ENCODE results near the gene LMAN2L. TPM values are rescaled to one million over a fixed set of nuclear protein-coding genes. Genes with fewer than 3 reads are reported as not detected.

Gene LMAN2L
- total RNA-seq, 1 experiment from 2014 or later, result 52.5 TPM

DNA sequence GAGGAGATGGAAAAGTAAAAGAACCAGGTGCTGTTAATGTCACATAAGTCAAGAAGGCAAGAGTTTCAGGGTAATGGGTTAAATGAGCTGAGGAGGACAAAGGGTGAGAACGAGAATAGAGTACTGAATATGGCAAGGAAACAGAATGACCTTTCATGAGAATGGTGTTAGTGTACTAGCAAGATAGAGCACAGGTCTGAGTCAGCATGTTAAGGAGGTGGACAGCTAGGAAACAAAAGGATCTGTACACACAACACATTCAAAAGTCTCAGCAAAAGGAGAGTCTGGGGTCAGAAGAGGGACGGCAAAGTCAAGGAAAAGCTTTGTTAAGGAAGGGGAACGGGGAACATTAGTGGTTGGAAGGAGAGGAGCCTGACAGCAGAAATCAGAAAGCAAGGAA is 28.9 kb downstream of the LMAN2L start:
- Histone ChIP-seq H3K27ac (no peak overlapping the region), H3K36me3 (peaks cover 68% of the 10 kb centered on the region), H3K27me3 (replicated peaks) (no peaks in the 10 kb centered on the region), H3K9me3 (replicated peaks) (no peaks in the 10 kb centered on the region), H3K4me1 (replicated peaks) (no peaks in the 10 kb centered on the region), H3K4me3 (no peak overlapping the region)
- no peak for DNase-seq (ENCODE audit: low read depth in 1 of 2, low spot score in 2 of 2)

DNA sequence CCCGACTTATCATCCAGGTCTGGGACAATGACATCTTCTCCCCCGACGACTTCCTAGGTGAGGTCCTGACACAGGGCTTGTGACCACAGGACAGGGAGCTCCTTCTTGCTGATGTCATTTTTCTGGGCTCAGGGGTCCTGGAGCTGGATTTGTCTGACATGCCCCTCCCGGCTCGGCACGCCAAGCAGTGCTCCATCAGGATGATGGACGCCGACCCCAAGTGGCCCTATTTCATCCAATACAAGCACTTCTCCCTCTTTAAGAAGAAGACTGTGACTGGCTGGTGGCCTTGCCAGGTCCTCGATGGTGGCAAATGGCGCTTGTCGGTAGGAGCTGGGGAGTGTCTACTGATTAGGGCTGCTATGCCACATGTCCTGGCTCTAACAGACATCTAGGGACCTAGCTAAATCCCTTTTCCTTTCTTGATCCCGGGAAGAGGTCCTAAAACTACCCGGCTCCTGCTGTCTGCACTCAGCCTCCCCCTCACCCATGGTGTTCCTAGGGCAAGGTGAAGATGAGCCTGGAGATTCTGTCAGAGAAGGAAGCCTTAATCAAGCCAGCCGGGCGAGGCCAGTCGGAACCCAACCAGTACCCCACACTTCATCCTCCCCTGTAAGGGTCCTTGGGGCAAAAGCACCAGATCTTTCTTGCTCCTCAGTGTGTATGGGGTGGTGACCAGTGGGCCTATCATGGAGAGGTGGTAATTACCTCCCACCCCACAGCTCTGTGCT is 36.7 kb downstream of the LMAN2L start:
- no peak for DNase-seq (ENCODE audit: low read depth in 1 of 2, low spot score in 2 of 2)

DNA sequence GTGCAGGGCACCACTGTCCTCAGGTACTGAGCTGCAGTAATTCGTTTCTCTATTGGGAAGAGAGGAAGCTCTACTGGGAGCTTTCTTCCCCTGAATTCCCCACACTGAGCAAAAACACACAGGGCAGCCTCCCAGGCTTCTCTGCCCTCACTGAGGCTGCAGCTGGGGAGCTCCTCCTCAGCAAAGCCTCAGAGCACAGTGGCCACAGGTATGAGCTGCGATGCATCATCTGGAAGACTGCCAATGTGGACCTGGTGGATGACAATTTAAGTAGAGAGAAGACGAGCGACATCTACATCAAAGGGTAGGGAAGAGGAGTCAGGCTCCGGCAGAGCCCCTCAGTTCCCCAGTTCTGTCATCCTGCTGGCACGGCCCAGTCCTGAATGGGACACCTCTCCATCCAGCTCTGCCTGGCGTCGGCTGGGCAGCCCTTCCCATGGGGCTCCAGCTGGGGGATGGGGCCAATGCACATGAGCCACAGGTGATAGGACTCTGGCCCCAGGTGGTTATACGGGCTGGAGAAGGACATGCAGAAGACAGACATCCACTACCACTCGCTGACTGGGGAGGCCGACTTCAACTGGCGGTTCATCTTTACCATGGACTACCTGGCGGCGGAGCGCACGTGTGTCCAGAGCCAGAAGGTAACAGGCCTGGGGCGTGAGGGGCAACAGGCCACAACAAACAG is 37.6 kb downstream of the LMAN2L start:
- Histone ChIP-seq H3K27ac (no peak overlapping the region), H3K4me3 (no peak overlapping the region), H3K9me3 (replicated peaks) (no peaks in the 10 kb centered on the region), H3K27me3 (replicated peaks) (no peaks in the 10 kb centered on the region), H3K36me3 (peaks cover 38% of the 10 kb centered on the region), H3K4me1 (replicated peaks) (no peaks in the 10 kb centered on the region)
- DNase-seq (ENCODE audit: low read depth in 1 of 2, low spot score in 2 of 2), result no peak

More for the DNA sequence above, 36.7 kb downstream of the LMAN2L start:
- Histone ChIP-seq H3K4me3 (no peak overlapping the region), H3K27me3 (replicated peaks) (no peaks in the 10 kb centered on the region), H3K27ac (no peak overlapping the region), H3K4me1 (replicated peaks) (no peaks in the 10 kb centered on the region), H3K9me3 (replicated peaks) (no peaks in the 10 kb centered on the region), H3K36me3 (peaks cover 47% of the 10 kb centered on the region)

DNA sequence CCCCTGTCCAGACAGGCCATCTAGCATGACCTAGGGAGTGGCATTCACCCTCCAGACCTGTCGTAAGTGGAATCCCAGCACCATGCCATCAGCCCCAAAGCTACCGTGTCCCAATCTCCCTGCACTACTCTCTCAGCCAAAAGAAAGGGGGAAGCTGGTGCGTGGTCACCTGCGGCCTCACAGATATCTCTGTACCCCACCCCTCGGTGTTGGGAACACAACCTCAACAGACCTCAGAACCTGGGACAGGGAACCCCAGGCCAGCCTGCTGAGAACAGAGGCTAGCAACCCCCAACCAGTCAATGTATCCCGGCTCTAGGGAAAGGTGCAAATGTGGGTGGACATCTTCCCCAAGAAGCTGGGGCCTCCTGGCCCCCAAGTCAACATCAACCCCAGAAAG is 38.2 kb downstream of the LMAN2L start:
- Histone ChIP-seq H3K4me1 (replicated peaks) (no peaks in the 10 kb centered on the region), H3K9me3 (replicated peaks) (no peaks in the 10 kb centered on the region), H3K27ac (no peak overlapping the region), H3K27me3 (replicated peaks) (no peaks in the 10 kb centered on the region), H3K36me3 (peaks cover 32% of the 10 kb centered on the region), H3K4me3 (no peak overlapping the region)
- DNase-seq (ENCODE audit: low read depth in 1 of 2, low spot score in 2 of 2), result no peak

DNA sequence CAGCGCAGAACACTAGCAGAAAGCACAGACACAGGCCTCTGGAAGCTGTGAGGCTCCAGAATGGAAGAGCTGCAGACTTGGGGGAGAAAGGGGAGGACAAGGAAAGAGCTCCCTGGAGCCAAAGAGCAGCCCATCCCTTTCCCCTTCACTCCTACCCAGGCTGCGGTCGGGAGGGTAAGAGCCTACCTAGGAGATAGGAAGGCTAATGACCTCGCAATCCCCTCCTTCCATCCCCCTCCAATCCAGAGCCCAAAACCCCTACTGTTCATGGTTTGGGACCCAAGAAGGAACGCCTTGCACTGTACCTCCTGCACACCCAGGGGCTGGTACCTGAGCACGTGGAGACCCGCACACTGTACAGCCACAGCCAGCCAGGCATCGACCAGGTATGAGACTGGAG is 39.8 kb downstream of the LMAN2L start:
- H3K36me3 ChIP-seq, result peaks cover 19% of the 10 kb centered on the region; the same call in 1 of the 2 replicates
- H3K4me1 ChIP-seq (replicated peaks), result no peaks in the 10 kb centered on the region
- no peak overlapping the region for H3K4me3 ChIP-seq
- DNase-seq (ENCODE audit: low read depth in 1 of 2, low spot score in 2 of 2), result no peak
- no peaks in the 10 kb centered on the region for H3K27me3 ChIP-seq (replicated peaks)
- no peak overlapping the region for H3K27ac ChIP-seq
- no peaks in the 10 kb centered on the region for H3K9me3 ChIP-seq (replicated peaks)

DNA sequence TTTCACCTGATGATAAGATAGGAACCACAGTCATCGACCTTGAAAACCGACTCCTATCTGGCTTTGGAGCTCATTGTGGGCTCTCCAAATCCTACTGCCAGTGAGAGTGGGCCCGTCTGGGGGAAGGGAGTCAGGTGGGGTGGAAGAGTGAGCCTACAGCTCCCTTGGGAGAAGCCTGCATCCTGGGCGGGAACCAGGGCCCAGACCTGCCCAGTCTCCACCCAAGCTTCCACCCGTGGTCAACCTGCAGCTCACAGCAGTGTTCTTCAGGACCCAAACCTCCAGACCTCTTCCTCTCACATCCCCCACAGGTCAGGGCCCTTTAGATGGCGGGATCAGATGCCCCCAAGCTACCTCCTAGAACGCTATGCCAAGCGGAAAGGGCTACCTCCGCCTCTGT is 40.2 kb downstream of the LMAN2L start:
- DNase-seq (ENCODE audit: low read depth in 1 of 2, low spot score in 2 of 2), result no peak
- Histone ChIP-seq H3K27me3 (replicated peaks) (no peaks in the 10 kb centered on the region), H3K27ac (no peak overlapping the region), H3K36me3 (peaks cover 15% of the 10 kb centered on the region; the same call in 1 of the 2 replicates), H3K4me3 (no peak overlapping the region), H3K9me3 (replicated peaks) (no peaks in the 10 kb centered on the region), H3K4me1 (replicated peaks) (no peaks in the 10 kb centered on the region)

DNA sequence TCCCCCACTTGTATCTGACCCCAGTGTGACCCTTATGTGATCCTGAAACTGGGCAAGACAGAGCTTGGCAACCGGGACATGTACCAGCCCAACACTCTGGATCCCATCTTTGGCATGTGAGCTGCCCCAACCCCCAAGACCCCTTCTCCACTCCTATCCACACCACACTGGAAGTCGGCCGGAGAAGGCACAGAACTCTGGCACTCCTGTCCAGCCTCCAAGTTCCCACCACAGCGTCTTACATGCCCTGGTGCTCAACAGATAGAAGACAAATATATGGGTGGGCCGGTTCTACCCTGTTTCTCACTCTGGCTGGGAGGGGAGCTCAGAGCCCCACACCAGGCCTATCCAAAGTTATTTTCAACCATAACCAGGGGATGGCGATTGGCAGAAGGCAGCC is 40.8 kb downstream of the LMAN2L start:
- DNase-seq (ENCODE audit: low read depth in 1 of 2, low spot score in 2 of 2), result no peak
- H3K4me3 ChIP-seq, result no peak overlapping the region
- no peak overlapping the region for H3K27ac ChIP-seq
- no peaks in the 10 kb centered on the region for H3K4me1 ChIP-seq (replicated peaks)
- H3K9me3 ChIP-seq (replicated peaks), result no peaks in the 10 kb centered on the region
- peaks cover 12% of the 10 kb centered on the region; the same call in 1 of the 2 replicates for H3K36me3 ChIP-seq
- no peaks in the 10 kb centered on the region for H3K27me3 ChIP-seq (replicated peaks)

DNA sequence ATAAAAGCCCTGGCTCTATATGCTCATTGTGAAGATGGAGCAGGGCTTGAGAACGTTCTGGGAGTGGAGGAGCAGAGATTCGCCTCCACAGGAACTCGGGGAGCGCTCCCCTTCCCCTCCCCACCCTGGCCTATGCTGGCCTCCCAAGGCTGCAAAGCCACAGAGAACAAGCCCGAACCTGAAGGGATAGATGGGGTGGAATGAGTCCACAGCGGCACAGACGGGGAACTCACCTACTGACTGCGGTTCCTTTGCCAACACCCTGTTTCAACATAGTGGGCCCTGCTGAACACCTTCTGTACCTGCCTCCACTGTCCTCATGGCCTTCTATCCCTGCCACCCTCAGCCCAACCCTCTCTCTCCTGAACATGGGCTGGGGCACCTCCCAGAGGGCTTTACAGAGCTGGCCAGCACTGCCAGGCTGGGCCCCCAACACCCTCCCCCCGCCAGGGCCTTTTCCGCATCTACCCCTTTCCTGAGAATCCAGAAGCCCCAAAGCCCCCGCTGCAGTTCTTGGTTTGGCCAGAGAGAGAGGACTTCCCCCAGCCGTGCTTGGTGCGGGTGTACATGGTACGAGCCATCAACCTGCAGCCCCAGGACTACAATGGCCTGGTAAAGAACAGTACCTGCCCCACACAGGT is 41.5 kb downstream of the LMAN2L start:
- Histone ChIP-seq H3K9me3 (replicated peaks) (no peaks in the 10 kb centered on the region), H3K27ac (no peak overlapping the region), H3K4me3 (no peak overlapping the region), H3K36me3 (peaks cover 12% of the 10 kb centered on the region; the same call in 1 of the 2 replicates), H3K27me3 (replicated peaks) (no peaks in the 10 kb centered on the region), H3K4me1 (replicated peaks) (no peaks in the 10 kb centered on the region)
- DNase-seq (ENCODE audit: low read depth in 1 of 2, low spot score in 2 of 2), result no peak

DNA sequence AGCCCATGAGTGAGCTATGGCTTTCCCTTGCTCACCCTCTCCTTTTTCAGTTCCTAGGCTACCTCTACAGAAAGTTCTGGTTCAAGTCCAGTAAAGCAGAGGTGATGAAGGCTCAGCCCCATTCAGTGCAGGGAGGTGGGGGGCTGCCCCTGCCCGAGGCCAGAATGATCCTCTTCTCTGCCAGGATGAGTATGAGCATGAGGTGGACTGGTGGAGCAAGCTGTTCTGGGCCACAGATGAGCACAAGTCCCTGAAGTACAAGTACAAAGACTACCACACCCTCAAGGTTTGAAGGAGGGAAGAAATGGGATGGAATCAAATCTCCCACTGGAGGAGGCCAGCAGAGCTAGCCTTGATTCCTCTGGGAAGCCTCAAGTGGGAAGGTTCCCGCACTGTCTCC is 42.4 kb downstream of the LMAN2L start:
- no peak for DNase-seq (ENCODE audit: low read depth in 1 of 2, low spot score in 2 of 2)
- peaks cover 5% of the 10 kb centered on the region; the same call in 1 of the 2 replicates for H3K36me3 ChIP-seq
- H3K9me3 ChIP-seq (replicated peaks), result no peaks in the 10 kb centered on the region
- H3K4me1 ChIP-seq (replicated peaks), result no peaks in the 10 kb centered on the region
- H3K4me3 ChIP-seq, result no peak overlapping the region
- no peaks in the 10 kb centered on the region for H3K27me3 ChIP-seq (replicated peaks)
- no peak overlapping the region for H3K27ac ChIP-seq

DNA sequence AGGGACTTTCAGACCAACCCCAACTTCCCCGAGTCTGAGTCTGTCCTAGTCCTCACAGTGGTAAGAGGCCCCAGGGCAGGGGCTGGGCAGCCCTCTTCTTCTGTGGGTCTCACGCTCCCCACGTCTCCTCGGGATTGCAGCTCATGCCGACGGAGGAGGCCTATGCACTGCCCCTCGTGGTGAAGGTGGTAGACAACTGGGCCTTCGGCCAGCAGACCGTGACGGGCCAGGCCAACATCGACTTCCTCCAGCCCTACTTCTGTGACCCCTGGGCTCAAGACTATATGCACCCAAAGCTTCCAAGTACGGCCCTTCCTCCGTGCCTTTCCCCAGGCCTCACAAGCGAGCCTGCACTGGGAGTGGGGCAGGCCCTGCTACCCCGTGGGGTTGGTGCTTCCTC is 44.3 kb downstream of the LMAN2L start:
- Histone ChIP-seq H3K9me3 (replicated peaks) (no peaks in the 10 kb centered on the region), H3K36me3 (no peaks in the 10 kb centered on the region), H3K4me1 (replicated peaks) (no peaks in the 10 kb centered on the region), H3K4me3 (no peak overlapping the region), H3K27ac (no peak overlapping the region), H3K27me3 (replicated peaks) (no peaks in the 10 kb centered on the region)
- DNase-seq (ENCODE audit: low read depth in 1 of 2, low spot score in 2 of 2), result no peak

DNA sequence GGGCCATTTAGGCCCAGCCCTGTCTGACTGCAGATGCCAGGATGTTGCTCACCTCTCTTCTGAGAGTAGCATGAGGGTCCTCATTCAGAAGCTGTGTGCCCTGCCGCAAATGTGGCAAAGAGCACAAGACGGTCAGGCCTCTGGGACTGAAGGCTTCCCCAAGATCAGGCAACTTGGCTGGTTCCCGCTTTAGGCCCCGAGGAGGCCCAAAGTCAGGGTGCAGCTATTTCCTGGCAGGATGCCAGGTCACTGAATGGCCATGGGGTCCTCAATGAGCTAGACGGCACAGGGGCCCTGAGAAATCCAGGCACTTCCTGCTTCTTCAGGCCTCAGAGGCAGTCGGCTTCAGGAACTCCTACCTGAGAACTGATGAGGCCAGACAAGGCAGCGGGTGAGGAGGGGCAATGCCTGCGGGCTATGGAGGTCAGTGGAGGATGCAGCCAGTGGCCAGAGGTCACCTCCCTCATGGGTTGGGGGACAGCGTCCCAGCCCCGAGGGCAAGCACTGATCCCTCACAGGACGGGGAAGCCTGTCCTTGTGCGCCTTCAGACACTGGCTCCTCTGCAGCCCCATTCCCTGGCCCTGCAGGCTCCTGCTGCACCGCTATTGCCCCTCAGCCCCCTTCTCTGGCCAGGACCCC is 44.9 kb downstream of the LMAN2L start:
- H3K27ac ChIP-seq, result no peak overlapping the region
- no peak for DNase-seq (ENCODE audit: low read depth in 1 of 2, low spot score in 2 of 2)
- H3K9me3 ChIP-seq (replicated peaks), result no peaks in the 10 kb centered on the region
- H3K36me3 ChIP-seq, result no peaks in the 10 kb centered on the region
- H3K27me3 ChIP-seq (replicated peaks), result no peaks in the 10 kb centered on the region
- no peak overlapping the region for H3K4me3 ChIP-seq
- H3K4me1 ChIP-seq (replicated peaks), result no peaks in the 10 kb centered on the region

DNA sequence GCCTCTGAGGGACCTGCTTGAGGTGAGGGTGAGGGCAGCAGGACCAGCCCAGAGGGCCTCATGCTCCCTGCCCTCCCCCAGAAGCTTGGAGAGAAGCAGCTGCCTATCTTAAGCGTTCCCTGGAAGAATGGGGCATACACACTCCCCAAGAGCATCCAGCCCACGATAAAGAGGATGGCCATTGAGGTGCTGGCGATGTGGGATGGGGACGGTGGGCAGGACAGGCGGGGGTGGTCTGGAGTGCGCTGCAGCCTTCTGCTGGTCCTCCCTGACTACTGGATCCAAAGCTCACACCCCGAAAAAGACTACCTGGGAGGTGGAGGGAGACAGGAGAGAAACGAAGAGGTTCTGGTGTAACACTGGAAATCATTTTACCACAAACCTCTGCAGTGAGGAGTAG is 45.6 kb downstream of the LMAN2L start:
- Histone ChIP-seq H3K4me1 (replicated peaks) (no peaks in the 10 kb centered on the region), H3K27me3 (replicated peaks) (no peaks in the 10 kb centered on the region), H3K4me3 (no peak overlapping the region), H3K27ac (no peak overlapping the region), H3K9me3 (replicated peaks) (no peaks in the 10 kb centered on the region), H3K36me3 (no peaks in the 10 kb centered on the region)
- no peak for DNase-seq (ENCODE audit: low read depth in 1 of 2, low spot score in 2 of 2)

DNA sequence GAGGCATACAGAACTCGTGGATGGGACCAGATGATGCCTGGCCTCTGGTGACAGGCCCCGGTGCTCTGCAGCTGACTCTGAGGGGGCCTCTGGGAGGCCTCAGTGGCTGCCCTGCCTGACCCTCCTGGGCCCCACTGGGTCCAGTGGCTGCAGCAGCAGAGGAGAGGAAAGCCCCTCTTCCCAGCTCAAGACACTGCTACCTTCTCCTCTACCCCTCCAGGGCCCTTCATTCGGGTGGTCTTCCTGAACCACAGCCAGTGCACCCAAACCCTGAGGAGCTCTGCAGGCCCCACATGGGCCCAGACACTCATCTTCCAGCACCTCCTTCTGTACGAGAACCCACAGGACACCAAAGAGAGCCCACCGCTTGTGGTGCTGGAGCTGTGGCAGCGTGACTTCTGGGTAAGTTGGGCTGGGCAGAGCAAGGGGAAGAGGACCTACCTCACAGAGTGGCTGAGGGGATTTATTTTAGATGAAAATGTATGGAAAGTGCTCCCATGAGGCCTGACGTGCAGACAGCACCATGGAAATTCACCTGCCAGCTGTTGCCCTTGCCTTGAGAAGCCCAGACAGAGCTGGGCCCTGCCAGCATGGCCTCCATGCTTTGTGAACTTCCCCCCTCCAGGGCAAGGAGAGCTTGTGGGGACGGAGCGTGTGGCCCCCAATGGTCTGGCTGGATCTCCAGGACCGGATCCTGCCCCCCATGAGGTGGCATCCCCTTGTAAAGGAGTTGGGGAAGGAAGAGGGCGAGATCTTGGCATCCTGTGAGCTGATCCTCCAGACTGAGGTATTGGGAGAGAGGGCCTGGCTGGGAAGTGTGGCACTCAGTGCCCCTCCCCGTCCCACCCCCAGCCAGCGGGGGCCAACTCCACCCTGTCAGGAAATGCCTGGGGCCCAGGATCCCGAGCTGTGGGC is 46.3 kb downstream of the LMAN2L start:
- no peaks in the 10 kb centered on the region for H3K36me3 ChIP-seq
- no peak for DNase-seq (ENCODE audit: low read depth in 1 of 2, low spot score in 2 of 2)
- H3K27me3 ChIP-seq (replicated peaks), result no peaks in the 10 kb centered on the region
- H3K27ac ChIP-seq, result no peak overlapping the region
- H3K9me3 ChIP-seq (replicated peaks), result no peaks in the 10 kb centered on the region
- H3K4me3 ChIP-seq, result no peak overlapping the region
- no peaks in the 10 kb centered on the region for H3K4me1 ChIP-seq (replicated peaks)

All from SJSA1 (cell line).